ENCODE data around the gene NAA25. TPM values are rescaled to one million over a fixed set of nuclear protein-coding genes. Genes with fewer than 3 reads are reported as not detected.
A peak's percentile ranks its signal among the peaks of the same experiment; 100 is the strongest.

The NAA25 gene
- total and polyA plus RNA-seq, 9 of the 15 experiments (the other 6 are each of a cell fraction or from before 2014, with no cell fraction given) = 26.6 to 59.6 (median 48.9) TPM

DNA sequence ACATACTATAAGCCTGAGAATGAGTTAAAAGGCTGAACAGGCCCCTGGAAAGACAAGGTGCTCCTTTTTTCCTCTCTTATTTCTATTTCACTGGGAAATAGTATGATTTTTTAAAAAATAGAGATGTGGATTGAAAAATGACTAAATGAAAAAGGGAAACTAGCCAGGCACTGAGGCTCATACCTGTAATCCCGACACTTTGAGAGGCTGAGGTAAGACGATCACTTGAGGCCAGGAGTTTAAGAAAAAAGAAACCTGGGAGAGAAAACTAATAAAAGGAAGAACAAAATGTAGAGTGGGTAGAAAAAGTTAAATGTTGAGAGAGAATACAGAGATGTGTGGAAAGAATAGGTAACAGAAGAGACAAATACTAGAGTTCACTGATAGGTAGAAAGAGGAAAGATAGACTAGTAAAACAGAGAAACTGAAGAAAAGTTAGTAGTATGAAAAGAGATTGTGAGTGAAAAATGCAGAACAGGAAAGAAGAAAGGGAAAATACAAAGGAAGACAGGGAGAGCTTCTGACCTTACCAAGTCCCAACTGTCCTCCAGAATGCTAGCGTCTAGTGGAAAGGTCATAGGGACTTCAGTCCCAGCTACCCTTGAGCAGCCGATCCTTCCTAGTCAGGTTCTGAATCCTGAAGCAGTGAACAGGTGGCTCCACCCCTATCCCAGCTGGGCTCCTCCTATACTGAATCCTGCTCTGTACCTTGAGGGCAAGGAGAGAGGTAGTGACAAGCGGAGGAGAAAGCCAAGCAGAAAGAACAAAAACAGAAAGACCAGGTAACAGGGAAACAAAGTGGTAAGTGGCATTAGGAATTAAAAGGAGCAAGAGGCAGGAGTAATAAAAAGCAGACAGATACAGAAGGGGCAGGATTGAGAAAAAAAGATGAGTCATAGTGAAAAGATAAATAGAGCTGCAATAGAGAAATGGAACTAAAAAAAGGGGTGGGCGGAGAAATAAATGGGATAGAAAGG lies 102.9 kb downstream of the NAA25 start (continued):
- TF ChIP-seq, protein P1, sequence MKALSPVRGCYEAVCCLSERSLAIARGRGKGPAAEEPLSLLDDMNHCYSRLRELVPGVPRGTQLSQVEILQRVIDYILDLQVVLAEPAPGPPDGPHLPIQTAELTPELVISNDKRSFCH (CRISPR knock-in tag; IDR thresholded peaks at IDR 0.05) = no peak
- TF ChIP-seq, protein P1 (tag; IDR thresholded peaks at IDR 0.05) = peak; percentile 53; the same call in 1 of the 2 replicates
- TF ChIP-seq, protein P2, sequence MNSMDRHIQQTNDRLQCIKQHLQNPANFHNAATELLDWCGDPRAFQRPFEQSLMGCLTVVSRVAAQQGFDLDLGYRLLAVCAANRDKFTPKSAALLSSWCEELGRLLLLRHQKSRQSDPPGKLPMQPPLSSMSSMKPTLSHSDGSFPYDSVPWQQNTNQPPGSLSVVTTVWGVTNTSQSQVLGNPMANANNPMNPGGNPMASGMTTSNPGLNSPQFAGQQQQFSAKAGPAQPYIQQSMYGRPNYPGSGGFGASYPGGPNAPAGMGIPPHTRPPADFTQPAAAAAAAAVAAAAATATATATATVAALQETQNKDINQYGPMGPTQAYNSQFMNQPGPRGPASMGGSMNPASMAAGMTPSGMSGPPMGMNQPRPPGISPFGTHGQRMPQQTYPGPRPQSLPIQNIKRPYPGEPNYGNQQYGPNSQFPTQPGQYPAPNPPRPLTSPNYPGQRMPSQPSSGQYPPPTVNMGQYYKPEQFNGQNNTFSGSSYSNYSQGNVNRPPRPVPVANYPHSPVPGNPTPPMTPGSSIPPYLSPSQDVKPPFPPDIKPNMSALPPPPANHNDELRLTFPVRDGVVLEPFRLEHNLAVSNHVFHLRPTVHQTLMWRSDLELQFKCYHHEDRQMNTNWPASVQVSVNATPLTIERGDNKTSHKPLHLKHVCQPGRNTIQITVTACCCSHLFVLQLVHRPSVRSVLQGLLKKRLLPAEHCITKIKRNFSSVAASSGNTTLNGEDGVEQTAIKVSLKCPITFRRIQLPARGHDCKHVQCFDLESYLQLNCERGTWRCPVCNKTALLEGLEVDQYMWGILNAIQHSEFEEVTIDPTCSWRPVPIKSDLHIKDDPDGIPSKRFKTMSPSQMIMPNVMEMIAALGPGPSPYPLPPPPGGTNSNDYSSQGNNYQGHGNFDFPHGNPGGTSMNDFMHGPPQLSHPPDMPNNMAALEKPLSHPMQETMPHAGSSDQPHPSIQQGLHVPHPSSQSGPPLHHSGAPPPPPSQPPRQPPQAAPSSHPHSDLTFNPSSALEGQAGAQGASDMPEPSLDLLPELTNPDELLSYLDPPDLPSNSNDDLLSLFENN (IDR thresholded peaks at IDR 0.05; ENCODE audit: low read depth in 2 of 2, low read length in 2 of 2) = no peak
- no peak for TF ChIP-seq ZNF23 (CRISPR knock-in tag; IDR thresholded peaks at IDR 0.05)
- TF ChIP-seq ZKSCAN1 (IDR thresholded peaks at IDR 0.05; ENCODE audit: low read depth, low read length) = no peak
- no peak for TF ChIP-seq SPI1 (IDR thresholded peaks at IDR 0.05; ENCODE audit: borderline replicate concordance, low read depth, low read length)
- TF ChIP-seq STAG1 (CRISPR knock-in tag; IDR thresholded peaks at IDR 0.05; ENCODE audit: borderline replicate concordance) = no peak
- no peak for TF ChIP-seq NCOA6 (IDR thresholded peaks at IDR 0.05)
- no peak for TF ChIP-seq L3MBTL2 (IDR thresholded peaks at IDR 0.05)
- TF ChIP-seq MYNN (IDR thresholded peaks at IDR 0.05) = no peak
- TF ChIP-seq MYNN (CRISPR knock-in tag; IDR thresholded peaks at IDR 0.05) = no peak
- TF ChIP-seq ARNT (IDR thresholded peaks at IDR 0.05) = no peak; a peak in 1 of 4 replicates
- TF ChIP-seq HMG20B (CRISPR knock-in tag; IDR thresholded peaks at IDR 0.05) = no peak
- TF ChIP-seq ZNF253 (CRISPR knock-in tag; conservative IDR thresholded peaks at IDR 0.05) = no peak
- TF ChIP-seq HLTF (IDR thresholded peaks at IDR 0.05) = 0 out of 2 replicates have a peak, but pooled peaks have one; percentile 30
- no peak for TF ChIP-seq RBM25 (IDR thresholded peaks at IDR 0.05; ENCODE audit: low read depth, low read length, severe bottlenecking)
- TF ChIP-seq ZFPM2 (CRISPR knock-in tag; IDR thresholded peaks at IDR 0.05) = no peak
- no peak for TF ChIP-seq FOXJ3 (CRISPR knock-in tag; IDR thresholded peaks at IDR 0.05)
- no peak for TF ChIP-seq KDM4B (IDR thresholded peaks at IDR 0.05; ENCODE audit: borderline replicate concordance in 2 of 2, low read depth in 1 of 2)
- TF ChIP-seq, protein P3, sequence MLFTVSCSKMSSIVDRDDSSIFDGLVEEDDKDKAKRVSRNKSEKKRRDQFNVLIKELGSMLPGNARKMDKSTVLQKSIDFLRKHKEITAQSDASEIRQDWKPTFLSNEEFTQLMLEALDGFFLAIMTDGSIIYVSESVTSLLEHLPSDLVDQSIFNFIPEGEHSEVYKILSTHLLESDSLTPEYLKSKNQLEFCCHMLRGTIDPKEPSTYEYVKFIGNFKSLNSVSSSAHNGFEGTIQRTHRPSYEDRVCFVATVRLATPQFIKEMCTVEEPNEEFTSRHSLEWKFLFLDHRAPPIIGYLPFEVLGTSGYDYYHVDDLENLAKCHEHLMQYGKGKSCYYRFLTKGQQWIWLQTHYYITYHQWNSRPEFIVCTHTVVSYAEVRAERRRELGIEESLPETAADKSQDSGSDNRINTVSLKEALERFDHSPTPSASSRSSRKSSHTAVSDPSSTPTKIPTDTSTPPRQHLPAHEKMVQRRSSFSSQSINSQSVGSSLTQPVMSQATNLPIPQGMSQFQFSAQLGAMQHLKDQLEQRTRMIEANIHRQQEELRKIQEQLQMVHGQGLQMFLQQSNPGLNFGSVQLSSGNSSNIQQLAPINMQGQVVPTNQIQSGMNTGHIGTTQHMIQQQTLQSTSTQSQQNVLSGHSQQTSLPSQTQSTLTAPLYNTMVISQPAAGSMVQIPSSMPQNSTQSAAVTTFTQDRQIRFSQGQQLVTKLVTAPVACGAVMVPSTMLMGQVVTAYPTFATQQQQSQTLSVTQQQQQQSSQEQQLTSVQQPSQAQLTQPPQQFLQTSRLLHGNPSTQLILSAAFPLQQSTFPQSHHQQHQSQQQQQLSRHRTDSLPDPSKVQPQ (CRISPR knock-in tag; IDR thresholded peaks at IDR 0.05; ENCODE audit: borderline replicate concordance) = no peak
